Epithelial cell of proximal tubule (primary cell): ENCODE results near the gene KLF13. TPM values are rescaled to one million over a fixed set of nuclear protein-coding genes. Genes with fewer than 3 reads are reported as not detected.

Source experiments
- DNase-seq: peaks from one replicate; pipeline ENCODE4 v3.0.0-alpha.2; 2011; ENCODE audit warnings: low read depth
- H3K4me3 ChIP-seq: 2 replicates; pipeline ENCODE4 v1.5.1; 2011; ENCODE audit warnings: low read depth, mild to moderate bottlenecking, low read length
- CTCF ChIP-seq: conservative IDR thresholded peaks from 2 replicates; pipeline ENCODE4 v1.5.1; 2012; ENCODE audit warnings: low read depth, mild to moderate bottlenecking, low read length
- total RNA-seq: library from RNA; depleted of rRNA; stranded (reverse); fragments of >200 nt; gene quantifications from 2 replicates; pipeline ENCODE4 v1.2.3, GENCODE V29; 2015

KLF13 gene
- total RNA-seq, 1 donor from 2014 or later: 66.2 TPM

- TF ChIP-seq CTCF: no peak
- DNase-seq: no peak
- H3K4me3 ChIP-seq: no peak overlapping the region
Measured at GRCh38 chr15:31280831-31281216, 45.8 kb upstream of the KLF13 start.

- DNase-seq: no peak
- no peak overlapping the region for H3K4me3 ChIP-seq
- TF ChIP-seq CTCF: no peak
Measured at GRCh38 chr15:31283043-31283442, 43.6 kb upstream of the KLF13 start.

GRCh38 chr15:31285772-31286261 lies 40.8 kb upstream of the KLF13 start:
- no peak overlapping the region for H3K4me3 ChIP-seq
- no peak for TF ChIP-seq CTCF
- DNase-seq: no peak

- TF ChIP-seq CTCF: no peak
- DNase-seq: no peak
- no peak overlapping the region for H3K4me3 ChIP-seq
Measured at GRCh38 chr15:31291048-31291578, 35.5 kb upstream of the KLF13 start.

- no peak for TF ChIP-seq CTCF
- H3K4me3 ChIP-seq: no peak overlapping the region
- no peak for DNase-seq
Measured at GRCh38 chr15:31292391-31293015, 34.1 kb upstream of the KLF13 start.

- no peak overlapping the region for H3K4me3 ChIP-seq
- no peak for TF ChIP-seq CTCF
- no peak for DNase-seq
Measured at GRCh38 chr15:31293655-31294054, 33.0 kb upstream of the KLF13 start.

- no peak for TF ChIP-seq CTCF
- H3K4me3 ChIP-seq: no peak overlapping the region
- DNase-seq: no peak
Measured at GRCh38 chr15:31294067-31294466, 32.6 kb upstream of the KLF13 start.
